Activated CD8-positive, alpha-beta T cell treated with anti-CD3 and anti-CD28 coated beads, Interleukin-2, amount 10 ng/mL, durations not matched to agents 7 days and 5 days (primary cell): ENCODE measurements around the gene CCDC150. TPM values are rescaled to one million over a fixed set of nuclear protein-coding genes. Genes with fewer than 3 reads are reported as not detected.

Experiments
- total RNA-seq, 2 experiments: library from RNA; stranded (reverse); gene quantifications; one replicate each; pipeline ENCODE4 v1.2.3, GENCODE V29; 2021

The CCDC150 gene
- total RNA-seq, 2 experiments from 2014 or later = 17.3 to 23.9 TPM

Other genes starting within 250 kb of the CCDC150 start
- gene HECW2, start 46.2 kb upstream of the CCDC150 start, total RNA-seq = 1 to 10 TPM in 1 of 2 experiments, under 1 TPM in 1; 0.76 to 1.3 TPM
- 10 to 100 TPM; 42.1 to 55.7 TPM for gene GTF3C3, start 160.0 kb downstream of the CCDC150 start, total RNA-seq
- gene C2orf66, start 169.6 kb downstream of the CCDC150 start, total RNA-seq = under 1 TPM; 0.13 to 0.32 TPM